GM23338 (cell line): ENCODE measurements around the gene CCDC57. TPM values are rescaled to one million over a fixed set of nuclear protein-coding genes. Genes with fewer than 3 reads are reported as not detected.

Experiments used
- ATAC-seq: fragments of 200-7000 bp; cut with Tn5 transposase; 3 replicates; pipeline ENCODE4 v1.9.1; 2020
- DNase-seq: peaks from one replicate; pipeline ENCODE4 v3.0.0-alpha.2; 2015; ENCODE audit warnings: low spot score
- H2AFZ ChIP-seq: fragments of 200-600 bp; sonication (generic); 2 replicates; pipeline ENCODE4 v1.8.0; 2016; ENCODE audit warnings: antibody characterized with exemption, mild to moderate bottlenecking, moderate library complexity
- H3F3A ChIP-seq: fragments of 200-600 bp; sonication (generic); replicated peaks from 2 replicates; pipeline ENCODE4 v1.8.0; 2017; ENCODE audit warnings: antibody characterized with exemption, mixed run types, low read depth
- H3K27ac ChIP-seq: fragments of 200-600 bp; sonication (generic); 2 replicates; pipeline ENCODE4 v1.6.1; 2016; ENCODE audit warnings: low read depth
- H3K27me3 ChIP-seq: fragments of 200-600 bp; sonication (generic); 2 replicates; pipeline ENCODE4 v1.8.0; 2016; ENCODE audit warnings: mild to moderate bottlenecking, mixed run types, moderate library complexity; ENCODE audit not compliant: insufficient read depth
- H3K36me3 ChIP-seq: fragments of 200-600 bp; sonication (generic); 2 replicates; pipeline ENCODE4 v1.8.0; 2016; ENCODE audit warnings: mild to moderate bottlenecking; ENCODE audit not compliant: insufficient read depth
- H3K4me1 ChIP-seq: fragments of 200-600 bp; sonication (generic); 2 replicates; pipeline ENCODE4 v1.8.0; 2016; ENCODE audit warnings: mild to moderate bottlenecking, moderate library complexity; ENCODE audit not compliant: insufficient read depth
- H3K4me2 ChIP-seq: fragments of 200-600 bp; sonication (generic); 2 replicates; pipeline ENCODE4 v1.7.1; 2017; ENCODE audit warnings: mixed run types
- H3K4me3 ChIP-seq: fragments of 200-600 bp; sonication (generic); 2 replicates; pipeline ENCODE4 v1.6.1; 2016; ENCODE audit warnings: mixed run types
- H3K79me2 ChIP-seq: fragments of 200-600 bp; sonication (generic); replicated peaks from 2 replicates; pipeline ENCODE4 v1.8.0; 2017; ENCODE audit warnings: mild to moderate bottlenecking; ENCODE audit not compliant: insufficient read depth
- H3K9me2 ChIP-seq: fragments of 200-600 bp; sonication (generic); 2 replicates; pipeline ENCODE4 v1.8.0; 2017; ENCODE audit not compliant: insufficient read depth
- H4K20me1 ChIP-seq: fragments of 200-600 bp; sonication (generic); replicated peaks from 2 replicates; pipeline ENCODE4 v1.8.0; 2017; ENCODE audit warnings: mild to moderate bottlenecking; ENCODE audit not compliant: insufficient read depth
- H3K27ac Mint-ChIP-seq: 2 replicates; pipeline ENCODE4 v1.8.0; 2020; ENCODE audit warnings: inconsistent platforms, mild to moderate bottlenecking, moderate library complexity, mixed read lengths
- H3K27me3 Mint-ChIP-seq: 3 replicates; pipeline ENCODE4 v1.8.0; 2022; ENCODE audit warnings: low read depth, mild to moderate bottlenecking, moderate library complexity, mixed read lengths, inconsistent platforms; ENCODE audit not compliant: insufficient read depth, poor library complexity
- H3K36me3 Mint-ChIP-seq: 3 replicates; pipeline ENCODE4 v1.8.0; 2021; ENCODE audit warnings: low read depth, mild to moderate bottlenecking, inconsistent platforms, moderate library complexity, mixed read lengths
- H3K4me1 Mint-ChIP-seq: 3 replicates; pipeline ENCODE4 v1.8.0; 2020; ENCODE audit warnings: mild to moderate bottlenecking, inconsistent platforms, mixed read lengths
- H3K4me3 Mint-ChIP-seq: 3 replicates; pipeline ENCODE4 v1.8.0; 2021; ENCODE audit warnings: moderate library complexity, mild to moderate bottlenecking, inconsistent platforms, mixed read lengths
- H3K9me3 Mint-ChIP-seq: 3 replicates; pipeline ENCODE4 v1.8.0; 2020; ENCODE audit warnings: moderate library complexity, mild to moderate bottlenecking, inconsistent platforms, mixed read lengths
- CREB1 ChIP-seq: fragments of 250-450 bp; sonication (Bioruptor Pico); IDR thresholded peaks from 2 replicates; pipeline ENCODE4 v1.5.0; 2020; ENCODE audit warnings: low read depth, mild to moderate bottlenecking, moderate library complexity
- CTCF ChIP-seq, 2 experiments: fragments of 200-600 bp in 1 of 2; sonication (generic) in 1 of 2; conservative IDR thresholded peaks; 2 replicates each; pipeline versions ENCODE4 v1.5.1 to v1.6.1; 2016 to 2017; ENCODE audit warnings: antibody characterized with exemption in 2 of 2, low read depth in 2 of 2, mild to moderate bottlenecking in 2 of 2, moderate library complexity in 1 of 2
- ETS1 ChIP-seq: IDR thresholded peaks from 2 replicates; pipeline ENCODE4 v1.6.1; 2016; ENCODE audit warnings: antibody characterized with exemption
- EZH2 ChIP-seq: fragments of 200-600 bp; sonication (generic); IDR thresholded peaks from one replicate; pipeline ENCODE4 v1.8.0; 2017; ENCODE audit warnings: antibody characterized with exemption, mild to moderate bottlenecking, low read depth; ENCODE audit not compliant: unreplicated experiment
- EZH2phosphoT487 ChIP-seq: fragments of 200-600 bp; sonication (generic); IDR thresholded peaks from one replicate; pipeline ENCODE4 v1.8.1; 2018; ENCODE audit warnings: antibody characterized with exemption; ENCODE audit not compliant: unreplicated experiment
- JUNB ChIP-seq: IDR thresholded peaks from one replicate; pipeline ENCODE4 v1.6.1; 2016; ENCODE audit warnings: antibody characterized with exemption; ENCODE audit not compliant: unreplicated experiment
- POLR2AphosphoS5 ChIP-seq: IDR thresholded peaks from 2 replicates; pipeline ENCODE4 v1.6.1; 2016; ENCODE audit warnings: antibody characterized with exemption, low read depth
- REST ChIP-seq: IDR thresholded peaks from one replicate; pipeline ENCODE4 v1.6.1; 2018; ENCODE audit warnings: antibody characterized with exemption; ENCODE audit not compliant: unreplicated experiment
- ZNF331 ChIP-seq: fragments of 250-450 bp; sonication (Bioruptor Pico); IDR thresholded peaks from 2 replicates; pipeline ENCODE4 v1.5.0; 2020; ENCODE audit warnings: low read depth, mild to moderate bottlenecking, moderate library complexity
- polyA plus RNA-seq: library from polyadenylated mRNA; unstranded; fragments of >200 nt; fragmentation: Nextera tagmentation; extraction: Ambion mirVana; gene quantifications from 2 replicates; pipeline ENCODE4 v1.2.1, GENCODE V29; 2016
- total RNA-seq: library from RNA; depleted of rRNA; stranded (reverse); fragments of >200 nt; shearing (Covaris generic); gene quantifications from 2 replicates; pipeline ENCODE4 v1.2.3, GENCODE V29; 2014

The CCDC57 gene
- total and polyA plus RNA-seq, 2 experiments from 2014 or later, result 7.0 to 16.3 TPM

- Histone ChIP-seq H3K27me3 (no peaks in the 10 kb centered on the region), H3K27ac (no peak overlapping the region), H3K4me1 (peaks cover 9% of the 10 kb centered on the region; the same call in 1 of the 2 replicates), H2AFZ (no peak overlapping the region), H3K36me3 (peaks cover 14% of the 10 kb centered on the region; the same call in 1 of the 2 replicates), H3K4me3 (no peak overlapping the region), H3K4me2 (no peak overlapping the region), H3K79me2 (peaks cover 41% of the 10 kb centered on the region), H4K20me1 (peaks cover 43% of the 10 kb centered on the region), H3F3A (0 out of 2 replicates have a peak, but pooled peaks cover 25% of the 10 kb centered on the region), H3K9me2 (no peaks in the 10 kb centered on the region)
- no peak for DNase-seq
- Mint-ChIP-seq H3K27me3 (peaks cover 4% of the 10 kb centered on the region), H3K4me3 (no peak overlapping the region), H3K9me3 (no peaks in the 10 kb centered on the region), H3K27ac (no peak overlapping the region), H3K36me3 (peaks cover 54% of the 10 kb centered on the region; the same call in 2 of the 3 replicates), H3K4me1 (peaks cover 3% of the 10 kb centered on the region)
- TF ChIP-seq JUNB (no peak), EZH2 (no peak)
- no peak for ATAC-seq
Measured at GRCh38 chr17:82092995-82093751, 119.5 kb downstream of the CCDC57 start.

- Mint-ChIP-seq H3K4me1 (peaks cover 3% of the 10 kb centered on the region), H3K36me3 (peaks cover 58% of the 10 kb centered on the region; the same call in 2 of the 3 replicates), H3K9me3 (no peaks in the 10 kb centered on the region), H3K27ac (no peak overlapping the region), H3K27me3 (peaks cover 4% of the 10 kb centered on the region), H3K4me3 (no peak overlapping the region)
- no peak overlapping the region for H3K4me3 ChIP-seq
- TF ChIP-seq EZH2phosphoT487 (no peak), POLR2AphosphoS5 (no peak), CTCF (conservative IDR thresholded peaks at IDR 0.05; ENCODE audit: low read depth in 2 of 2) (no peak), CREB1 (CRISPR knock-in tag) (no peak), REST (no peak), ETS1 (no peak), ZNF331 (CRISPR knock-in tag) (no peak), EZH2 (no peak)
- H3K79me2 ChIP-seq, result peaks cover 38% of the 10 kb centered on the region
- peaks cover 18% of the 10 kb centered on the region; the same call in 1 of the 2 replicates for H3K36me3 ChIP-seq
- H3F3A ChIP-seq, result 0 out of 2 replicates have a peak, but pooled peaks cover 25% of the 10 kb centered on the region
- no peak for DNase-seq
- H2AFZ ChIP-seq, result no peak overlapping the region
- no peaks in the 10 kb centered on the region for H3K27me3 ChIP-seq
- peaks cover 43% of the 10 kb centered on the region for H4K20me1 ChIP-seq
- H3K27ac ChIP-seq, result no peak overlapping the region
- peaks cover 9% of the 10 kb centered on the region; the same call in 1 of the 2 replicates for H3K4me1 ChIP-seq
- no peaks in the 10 kb centered on the region for H3K9me2 ChIP-seq
- no peak overlapping the region for H3K4me2 ChIP-seq
- no peak for ATAC-seq
Measured at GRCh38 chr17:82092628-82092994, 120.0 kb downstream of the CCDC57 start.
